HG03045 (cell line): ENCODE measurements around the gene NEMP1.
A peak's percentile ranks its signal among the peaks of the same experiment; 100 is the strongest.
"Not testable (repeated sequence)": the region's sequence is repeated elsewhere in the genome, so short reads cannot be mapped to it uniquely, and the experiment has no call there.

ENCODE experiments used
- ATAC-seq: cut with Tn5 transposase; IDR thresholded peaks from one replicate; pipeline ENCODE4 v1.9.1; 2021; ENCODE audit warnings: mild to moderate bottlenecking, moderate library complexity; ENCODE audit not compliant: unreplicated experiment

NEMP1 gene

DNA sequence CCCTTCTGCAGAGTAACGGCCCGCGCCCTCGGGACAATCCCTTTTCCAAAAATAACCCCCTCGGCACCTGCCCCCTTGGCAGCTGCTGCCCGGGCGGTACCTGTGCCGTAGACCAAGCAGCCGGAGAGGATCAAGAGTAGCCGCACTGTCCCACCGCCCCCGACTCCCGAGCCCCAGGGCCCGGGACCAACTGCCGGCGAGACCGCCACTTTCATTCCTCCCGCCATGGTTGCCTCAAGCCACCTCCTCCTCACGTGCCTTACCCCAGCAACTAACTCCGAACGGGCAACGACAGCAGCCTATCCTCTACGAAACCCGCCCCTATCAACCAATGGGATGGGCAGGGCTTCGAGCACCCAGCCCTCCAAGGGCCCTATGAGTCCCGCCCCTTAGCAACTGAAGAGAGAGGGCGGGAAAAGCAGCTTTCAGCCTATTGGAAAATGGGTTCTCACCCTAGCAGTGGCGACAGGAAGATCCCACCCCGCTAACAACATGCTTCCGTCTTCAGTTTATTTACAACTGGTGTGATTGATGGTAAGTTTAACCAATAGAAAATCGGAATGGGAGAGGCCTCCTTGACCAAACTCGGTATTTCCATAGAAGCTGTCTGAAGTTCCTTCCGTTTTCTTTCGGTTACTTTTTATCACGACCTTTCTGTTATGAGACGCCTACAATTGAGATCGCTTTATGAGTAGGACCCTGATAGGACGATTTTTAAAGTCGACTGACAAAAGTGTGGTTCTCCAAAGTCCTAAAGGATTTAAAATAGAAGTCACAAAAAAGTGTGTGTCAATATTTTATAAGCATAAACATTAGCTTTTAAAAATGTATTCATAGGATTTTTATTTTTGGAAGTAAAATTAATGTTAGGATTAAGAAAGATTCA is at the start of gene NEMP1:
Gene NEMP1, minus strand, starts transcription at position 273 of the 886 bp plus-strand sequence. Its CDS starts 46 bp downstream, at position 227.
- peak; percentile 98 for ATAC-seq

DNA sequence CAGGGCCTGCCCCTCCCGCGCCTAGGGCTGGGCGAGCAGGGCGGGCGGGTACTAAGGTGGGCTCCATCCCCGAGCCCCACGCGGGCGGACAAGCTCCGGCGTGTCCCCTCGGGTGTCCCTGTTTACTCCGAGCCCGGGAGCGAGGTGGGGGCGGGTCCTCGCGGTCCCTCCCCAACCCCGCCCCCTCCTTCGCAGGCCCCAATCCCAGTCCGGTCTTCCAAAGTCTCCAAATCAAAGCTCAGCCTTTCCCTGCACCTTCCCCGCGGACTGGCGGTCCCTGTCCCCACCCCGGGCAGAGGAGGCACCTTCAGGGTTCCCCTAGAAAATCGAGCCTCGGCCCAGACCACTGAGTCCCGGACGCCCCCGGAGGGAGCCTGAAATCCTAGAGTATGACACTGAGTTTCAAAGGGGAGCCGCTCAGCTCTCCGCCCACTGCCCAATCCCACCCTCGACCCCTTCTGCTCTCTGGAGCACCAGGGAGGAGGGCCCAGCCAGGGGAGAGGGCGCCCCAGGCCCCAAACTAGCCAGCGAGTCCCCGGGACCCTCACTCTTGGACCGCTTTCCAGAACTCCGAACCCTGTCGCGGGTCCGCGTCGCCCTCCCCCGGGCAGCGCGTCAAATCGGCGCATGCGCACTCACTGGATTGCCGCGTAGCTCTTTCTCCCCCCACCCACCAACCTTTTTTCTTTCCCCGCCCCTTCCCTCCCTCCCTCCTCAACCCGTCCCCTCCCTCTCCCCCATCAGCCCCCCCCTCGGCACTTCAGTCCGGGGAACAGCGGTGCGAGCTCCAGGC is 49.3 kb upstream of the NEMP1 start, which contains the start of gene LRP1:
Gene LRP1, plus strand, starts transcription at position 758 of the 793 bp plus-strand sequence. CDS start 482 bp downstream, outside the sequence.
- no peak for ATAC-seq

- no peak for ATAC-seq
Measured at GRCh38 chr12:57127101-57127725, 48.6 kb upstream of the NEMP1 start.

DNA sequence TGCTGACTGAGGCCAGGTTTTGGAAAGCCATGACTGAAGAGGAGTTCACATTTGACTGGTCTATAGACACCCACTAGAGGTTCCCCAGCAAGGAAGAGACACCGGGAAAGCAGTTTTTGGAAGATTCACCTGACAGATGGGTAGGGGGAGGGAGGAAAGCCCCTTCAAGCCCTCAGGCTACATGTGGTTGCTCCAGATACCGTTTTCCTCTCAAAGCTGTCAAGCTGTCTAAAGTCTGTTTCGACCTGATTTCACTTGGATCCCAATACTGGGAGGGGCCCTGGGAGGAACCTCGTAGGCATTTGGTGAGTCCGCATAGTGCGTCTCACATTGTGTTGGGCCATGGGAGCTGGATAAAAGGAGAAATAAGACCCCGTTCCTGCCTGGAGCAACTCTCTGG is 48.0 kb upstream of the NEMP1 start:
- ATAC-seq = no peak

- no peak for ATAC-seq
Measured at GRCh38 chr12:57126061-57126460, 47.5 kb upstream of the NEMP1 start.

GRCh38 chr12:57124261-57124877 is 45.8 kb upstream of the NEMP1 start:
- peak; percentile 45 for ATAC-seq

GRCh38 chr12:57123813-57124212 is 45.2 kb upstream of the NEMP1 start:
- ATAC-seq = no peak

DNA sequence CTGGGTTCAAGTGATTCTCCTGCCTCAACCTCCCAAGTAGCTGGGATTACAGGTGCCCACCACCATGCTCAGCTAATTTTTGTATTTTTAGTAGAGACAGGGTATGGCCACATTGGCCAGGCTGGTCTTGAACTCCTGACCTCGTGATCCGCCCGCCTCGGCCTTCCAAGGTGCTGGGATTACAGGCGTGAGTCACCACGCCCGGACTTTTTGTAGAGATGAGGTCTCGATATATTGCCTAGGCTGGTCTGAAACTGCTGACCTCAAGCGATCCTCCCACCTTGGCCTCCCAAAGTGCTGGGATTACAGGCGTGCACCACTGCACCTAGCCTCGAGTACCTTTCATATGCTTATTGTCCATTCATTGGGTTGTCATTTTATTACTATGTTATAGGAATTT is 42.1 kb upstream of the NEMP1 start:
- not testable (repeated sequence) for ATAC-seq

DNA sequence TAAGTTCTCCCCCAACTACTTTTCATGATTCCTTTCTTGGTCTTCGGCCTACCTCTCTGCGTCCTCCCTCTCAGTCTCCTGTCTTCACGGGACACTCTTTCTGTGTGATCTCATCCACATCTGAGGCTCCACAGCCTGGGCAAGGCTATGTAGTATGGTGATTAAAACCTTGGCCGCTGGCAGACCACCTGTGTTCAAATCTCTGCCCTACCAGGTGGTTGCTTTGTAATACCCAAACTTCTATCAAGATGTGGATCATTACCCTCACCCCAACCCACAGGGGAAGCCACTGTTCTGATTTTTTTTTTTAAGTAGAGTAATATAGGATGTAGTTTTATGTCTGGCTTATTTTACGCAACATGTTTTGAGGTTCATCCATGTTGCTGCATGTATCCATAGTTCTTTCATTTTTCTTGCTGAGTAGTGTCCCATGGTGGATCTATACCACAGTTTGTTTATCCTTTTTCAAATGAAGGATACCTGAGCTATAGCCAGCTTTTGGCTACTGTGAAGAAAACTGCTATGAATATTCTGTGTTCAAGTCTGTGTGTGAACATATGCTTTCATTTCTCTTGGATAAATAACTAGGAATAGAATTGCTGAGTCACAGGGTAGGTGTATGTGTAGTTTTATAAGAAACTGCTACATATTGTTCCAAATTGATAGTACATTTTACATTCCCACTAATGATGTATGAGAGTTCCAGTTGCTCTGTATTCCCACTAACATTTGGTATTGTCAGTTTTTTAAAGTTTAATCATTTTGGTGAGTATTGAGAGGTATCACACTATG is 40.9 kb upstream of the NEMP1 start:
- ATAC-seq = no peak

- no peak for ATAC-seq
Measured at GRCh38 chr12:57118711-57119271, 40.2 kb upstream of the NEMP1 start.

DNA sequence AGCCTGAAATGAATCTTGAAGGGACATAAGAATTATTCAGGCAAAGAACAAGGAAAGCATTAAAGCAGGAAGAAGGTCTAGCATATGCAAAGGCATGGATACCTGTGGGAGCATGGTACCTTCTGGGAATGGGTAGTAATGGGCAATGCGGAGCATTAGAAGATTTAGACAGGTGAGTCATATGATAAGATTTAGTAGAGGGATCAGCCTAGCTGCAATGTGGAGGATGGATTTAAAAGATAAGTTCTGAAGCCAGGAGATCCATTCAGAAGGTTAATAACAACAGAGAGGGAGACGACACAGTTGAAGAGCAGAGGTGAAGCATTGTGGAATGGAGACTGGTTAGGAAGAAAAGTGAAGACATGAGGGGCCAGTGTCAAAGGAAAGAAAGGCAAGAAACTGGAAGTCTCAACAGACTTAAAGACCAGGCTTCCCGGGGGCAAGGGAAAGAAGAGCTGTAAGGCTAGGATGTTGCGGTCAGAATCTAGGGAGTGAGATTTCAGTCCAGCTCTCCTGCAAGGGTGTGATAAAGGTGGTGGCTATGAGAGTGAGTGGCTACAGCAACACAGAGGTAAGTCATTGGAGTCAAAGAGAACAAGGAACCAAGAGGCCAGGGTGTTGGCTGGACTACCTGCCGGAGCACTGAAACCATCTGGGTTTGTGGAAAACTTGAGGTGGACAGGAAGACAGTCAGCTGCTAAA is 38.1 kb upstream of the NEMP1 start:
- ATAC-seq = no peak

DNA sequence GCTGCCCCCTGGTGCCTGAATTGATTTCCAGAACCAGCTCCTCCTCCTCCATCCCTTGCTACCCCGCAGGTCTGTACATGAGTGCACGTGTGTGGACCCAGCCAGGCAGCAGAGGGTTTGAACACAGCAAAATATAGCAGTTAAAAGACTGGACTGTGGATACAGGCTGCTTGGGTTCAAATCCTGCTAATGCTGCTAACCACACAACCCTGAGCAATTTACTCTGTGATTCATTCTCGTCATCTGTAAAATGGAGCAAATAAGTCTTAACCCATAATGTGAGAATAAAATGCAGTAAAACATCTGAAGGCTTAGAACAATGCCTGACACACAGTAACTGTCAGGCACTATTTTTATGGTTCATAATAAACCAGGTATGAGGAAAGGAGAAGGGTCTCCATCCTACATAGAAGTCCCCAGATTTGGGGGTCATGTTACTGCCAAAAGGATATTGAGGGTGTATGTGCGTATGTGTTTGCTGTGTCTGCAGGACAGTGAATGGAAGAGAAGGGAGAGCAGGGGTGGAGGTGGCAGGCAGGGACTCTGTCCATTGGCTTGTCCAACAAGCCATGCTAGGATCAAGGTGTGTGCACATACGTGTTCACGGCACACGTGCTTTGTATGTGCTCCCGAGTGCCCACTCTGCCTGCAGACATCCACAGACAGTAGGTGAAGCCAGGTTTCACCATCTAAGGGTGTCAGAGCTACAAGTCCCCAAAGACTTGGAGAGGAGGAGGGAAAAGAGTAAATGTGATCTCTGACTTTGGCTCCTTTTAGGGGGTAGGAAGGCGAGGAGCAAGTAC is 34.1 kb upstream of the NEMP1 start:
- ATAC-seq = no peak

DNA sequence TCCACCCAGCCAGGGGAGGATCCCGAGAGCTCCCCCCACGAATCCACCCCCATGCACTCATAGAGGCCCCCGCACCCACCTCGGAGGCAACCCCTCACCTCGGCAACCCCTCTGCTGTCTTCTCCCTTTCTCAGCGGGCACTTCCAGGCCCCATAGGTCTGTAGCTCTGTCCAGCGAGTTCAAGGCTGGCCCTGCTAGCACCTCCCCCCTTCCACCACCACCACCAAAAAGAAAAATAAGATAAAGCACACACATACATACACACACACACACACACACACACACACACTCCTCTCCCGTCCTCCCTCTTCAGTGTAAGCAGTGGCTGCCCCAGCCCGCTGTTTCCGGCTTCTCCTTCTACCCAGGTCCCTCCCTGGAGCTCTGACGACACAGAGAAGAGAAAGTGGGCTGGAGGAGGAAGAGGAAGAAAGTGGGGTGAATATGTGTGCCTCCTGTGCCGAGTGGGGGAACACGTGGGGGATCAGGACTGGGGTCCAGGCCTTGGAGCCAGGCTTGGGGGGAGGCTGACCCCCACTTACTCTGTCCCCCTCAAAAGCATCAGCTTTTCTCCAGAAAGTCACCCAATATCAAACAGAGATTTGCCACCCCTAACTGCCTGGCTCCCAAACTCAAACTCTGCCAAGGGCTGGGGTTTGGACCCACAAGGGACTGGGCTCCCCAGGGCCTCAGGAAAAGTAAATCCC is 32.6 kb upstream of the NEMP1 start, which contains the start of gene STAT6:
Gene STAT6, minus strand, starts transcription at position 332 of the 704 bp plus-strand sequence. CDS start 3,084 bp downstream, outside the sequence.
- ATAC-seq = peak; percentile 64

DNA sequence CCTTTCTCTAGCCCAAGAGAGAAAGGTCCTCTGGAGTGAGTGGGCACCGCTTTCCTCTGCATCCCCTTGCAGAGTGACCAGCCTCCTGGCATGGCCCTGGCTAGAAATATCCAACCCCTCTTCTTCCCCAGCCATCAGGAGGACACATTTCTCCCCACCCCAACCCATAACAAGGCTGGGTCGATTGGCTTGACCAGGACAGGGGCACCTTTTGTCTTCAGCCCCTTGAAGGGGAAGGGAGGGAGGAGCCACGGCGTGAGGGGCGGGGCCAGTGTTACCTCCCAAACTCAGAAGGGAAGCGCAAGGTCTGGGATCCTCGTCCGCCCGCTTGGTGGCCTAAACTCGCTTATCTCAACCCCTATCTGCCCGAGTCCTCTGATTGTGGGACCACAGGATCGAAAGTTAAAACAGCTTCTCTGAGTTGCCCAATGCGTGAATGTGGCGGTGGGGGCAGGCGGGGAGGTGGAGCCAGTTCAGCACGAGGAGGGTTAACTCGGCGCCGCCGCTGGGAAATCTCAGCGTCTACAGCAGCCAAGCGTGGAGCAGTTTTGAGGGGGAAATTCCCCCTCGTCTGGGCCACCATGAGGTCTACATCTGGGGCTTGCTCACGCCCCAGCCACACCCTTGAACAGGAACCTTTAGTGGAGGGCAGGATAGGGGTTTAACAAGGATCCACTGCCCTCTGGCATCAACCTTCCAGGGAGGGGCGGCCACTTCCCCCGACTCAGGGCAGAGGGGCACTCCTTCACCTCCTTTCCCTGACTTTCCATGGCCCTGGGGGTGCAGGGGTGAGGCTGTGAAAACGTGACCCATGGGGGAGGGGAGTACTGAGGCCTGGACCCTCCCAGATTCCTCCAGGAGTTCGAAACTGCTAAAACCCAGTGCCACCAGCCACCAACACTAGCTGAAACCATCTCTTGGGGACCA is 31.8 kb upstream of the NEMP1 start:
- peak; percentile 59 for ATAC-seq

DNA sequence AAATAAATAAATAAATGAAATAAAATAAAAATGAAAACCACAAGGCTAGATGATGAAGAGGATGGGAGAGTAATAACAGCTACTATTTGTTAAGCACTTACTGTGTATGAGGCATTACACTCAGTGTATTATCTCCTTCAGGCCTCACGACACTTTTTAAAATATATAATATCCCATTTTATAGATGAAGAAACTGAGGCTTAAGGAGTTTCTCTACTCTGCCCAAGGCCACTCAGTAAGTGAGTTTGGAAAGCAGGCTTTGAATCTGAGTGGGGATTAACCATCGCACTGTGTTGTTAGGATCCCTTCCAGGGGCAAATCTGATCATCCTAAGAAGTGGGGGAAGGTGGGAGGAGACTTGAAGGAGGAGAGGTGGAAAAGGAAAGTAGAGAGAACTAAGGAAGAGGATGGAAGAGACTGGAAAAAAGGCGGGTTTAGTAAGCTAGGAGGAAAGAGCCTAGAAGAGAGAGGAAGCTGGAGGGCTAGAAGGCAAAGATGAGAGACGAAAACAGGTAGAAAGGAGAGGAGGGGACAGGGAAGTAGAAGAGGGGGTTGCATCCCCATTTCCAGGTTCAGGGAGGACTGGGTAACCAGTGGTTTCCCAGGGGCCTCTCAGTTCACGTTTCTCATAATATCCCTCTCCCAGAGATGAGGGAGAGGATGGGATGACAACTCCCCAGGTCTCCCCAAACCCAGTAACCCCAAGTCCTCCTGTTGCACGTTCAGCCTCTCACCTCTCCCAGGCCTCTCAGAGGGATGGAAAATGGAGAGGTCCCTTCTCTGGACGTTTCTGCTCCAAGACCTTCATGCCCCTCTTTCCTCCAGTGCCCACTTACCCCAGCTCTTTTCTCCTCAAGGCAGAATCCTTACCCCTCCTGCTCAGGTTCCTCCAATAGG is 30.9 kb upstream of the NEMP1 start:
- ATAC-seq = no peak
